K562 (cell line): ENCODE results near the gene MEF2C. TPM values are rescaled to one million over a fixed set of nuclear protein-coding genes. Genes with fewer than 3 reads are reported as not detected.

ENCODE experiments used
- ATAC-seq: fragments of 200-7000 bp; cut with Tn5 transposase; 3 replicates; pipeline ENCODE4 v1.9.1; 2020; ENCODE audit warnings: moderate library complexity
- BruUV-seq: library from RNA; stranded (reverse); fragments of 400-500 nt; replicated peaks from 2 replicates; lab custom pipeline; 2021; lab: Mats Ljungman, UMichigan
- CTCF ChIA-PET: fragments of 300-600 bp; formaldehyde crosslinking; extraction: SDS; loops from one replicate; lab custom pipeline; 2021; ENCODE audit warnings: low intra/inter-chr PET ratio; lab: Yijun Ruan, JAX
- POLR2A ChIA-PET: fragments of 300-600, 350-650 bp; sonication (Branson Sonifier 250); formaldehyde crosslinking; extraction: SDS; loops from one replicate; lab custom pipeline; 2021; ENCODE audit warnings: antibody characterized with exemption, inconsistent platforms; lab: Yijun Ruan, JAX
- DNase-seq, 4 experiments: peaks; one replicate each; pipeline versions ENCODE4 v3.0.0 to v3.0.0-alpha.2; 2011 to 2018; ENCODE audit warnings: low spot score in 3 of 4, mixed read lengths in 3 of 4; ENCODE audit errors: extremely low read depth in 1 of 4
- FAIRE-seq: peaks from 2 replicates; lab custom pipeline; 2011; peaks lifted over from hg19 to GRCh38; lab: Jason Lieb, UNC
- H2AFZ ChIP-seq: 2 replicates; pipeline ENCODE4 v1.6.0; 2011; ENCODE audit warnings: low read depth, low read length, control low read depth, inconsistent platforms
- H3K27ac ChIP-seq: fragments of 200-600 bp; 3 replicates; pipeline ENCODE4 v1.8.0; 2011; ENCODE audit warnings: low read depth, mild to moderate bottlenecking, control low read depth, inconsistent platforms, low read length, moderate library complexity, mixed read lengths; ENCODE audit errors: extremely low read depth
- H3K27me3 ChIP-seq, 2 experiments: fragments of 300-600 bp in 1 of 2; 2 replicates in 1 of 2; 3 replicates in 1 of 2; pipeline versions ENCODE4 v1.6.0 to v1.8.0; 2011; ENCODE audit warnings: inconsistent platforms in 2 of 2, low read length in 2 of 2, mild to moderate bottlenecking in 1 of 2, mixed read lengths in 1 of 2, moderate library complexity in 1 of 2; ENCODE audit not compliant: control insufficient read depth in 2 of 2, insufficient read depth in 2 of 2
- H3K36me3 ChIP-seq: fragments of 300-600 bp; 3 replicates; pipeline ENCODE4 v1.8.0; 2011; ENCODE audit warnings: mild to moderate bottlenecking, low read length, inconsistent platforms; ENCODE audit not compliant: control insufficient read depth, insufficient read depth
- H3K4me1 ChIP-seq, 2 experiments: fragments of 200-600 bp in 1 of 2; replicated peaks in 1 of 2; 2 replicates in 1 of 2; 3 replicates in 1 of 2; pipeline versions ENCODE4 v1.5.1 to v1.8.0; 2011; ENCODE audit warnings: inconsistent platforms in 2 of 2, low read length in 2 of 2, mild to moderate bottlenecking in 1 of 2, mixed read lengths in 1 of 2, moderate library complexity in 1 of 2; ENCODE audit not compliant: control insufficient read depth in 2 of 2, insufficient read depth in 2 of 2
- H3K4me2 ChIP-seq: 2 replicates; pipeline ENCODE4 v1.6.1; 2011; ENCODE audit warnings: low read length, control low read depth, inconsistent platforms, mixed read lengths; ENCODE audit not compliant: insufficient read depth
- H3K4me3 ChIP-seq: fragments of 200-600 bp; sonication (generic), shearing (Covaris generic); 2 replicates; pipeline ENCODE4 v1.5.1; 2016; ENCODE audit warnings: control low read depth, inconsistent platforms
- H3K79me2 ChIP-seq: fragments of 200-600 bp; 3 replicates; pipeline ENCODE4 v1.8.0; 2011; ENCODE audit warnings: low read length, inconsistent platforms; ENCODE audit not compliant: control insufficient read depth, insufficient read depth
- H3K9ac ChIP-seq, 2 experiments: 2 replicates each; pipeline versions ENCODE4 v1.6.0 to v1.6.1; 2011; ENCODE audit warnings: low read depth in 2 of 2, low read length in 2 of 2, control low read depth in 1 of 2, inconsistent platforms in 1 of 2, mild to moderate bottlenecking in 1 of 2, mixed read lengths in 1 of 2; ENCODE audit not compliant: insufficient read depth in 1 of 2
- H3K9me1 ChIP-seq: one replicate; pipeline ENCODE4 v1.6.0; 2011; ENCODE audit warnings: inconsistent platforms, mild to moderate bottlenecking, low read length, moderate library complexity; ENCODE audit not compliant: control insufficient read depth, insufficient read depth
- H3K9me3 ChIP-seq: replicated peaks from 2 replicates; pipeline ENCODE4 v1.5.1; 2011; ENCODE audit warnings: low read depth, low read length, inconsistent platforms; ENCODE audit not compliant: control insufficient read depth, insufficient read depth
- H4K20me1 ChIP-seq: replicated peaks from 2 replicates; pipeline ENCODE4 v1.6.1; 2011; ENCODE audit warnings: low read length, inconsistent platforms, mixed read lengths; ENCODE audit not compliant: control insufficient read depth, insufficient read depth
- BMI1 ChIP-seq: fragments of 150-350 bp; IDR thresholded peaks from 2 replicates; pipeline ENCODE4 v1.6.1; 2014; ENCODE audit warnings: low read length
- CCNT2 ChIP-seq: IDR thresholded peaks from 2 replicates; pipeline ENCODE4 v1.6.1; 2011; ENCODE audit warnings: borderline replicate concordance, low read depth, mild to moderate bottlenecking, moderate library complexity, mixed read lengths, low read length; ENCODE audit not compliant: insufficient read length; ENCODE audit errors: extremely low read depth
- CREM ChIP-seq: IDR thresholded peaks from 2 replicates; pipeline ENCODE4 v1.6.1; 2014; ENCODE audit warnings: antibody characterized with exemption, low read depth
- DPF2 ChIP-seq: fragments of 450-650 bp; IDR thresholded peaks from 2 replicates; pipeline ENCODE4 v1.6.1; 2016
- FOS ChIP-seq: IDR thresholded peaks from 3 replicates; pipeline ENCODE4 v1.6.1; 2011; ENCODE audit not compliant: insufficient read length; ENCODE audit errors: extremely low read depth
- HSF4 ChIP-seq: fragments of 250-450 bp; sonication (Bioruptor Pico); IDR thresholded peaks from 2 replicates; pipeline ENCODE4 v2.1.2; 2022; ENCODE audit warnings: mild to moderate bottlenecking, moderate library complexity, borderline replicate concordance
- NFATC3 ChIP-seq: fragments of 450-650 bp; IDR thresholded peaks from 2 replicates; pipeline ENCODE4 v1.6.1; 2017; ENCODE audit warnings: mild to moderate bottlenecking
- NFYB ChIP-seq: IDR thresholded peaks from 2 replicates; pipeline ENCODE4 v1.6.1; 2011; ENCODE audit warnings: mild to moderate bottlenecking, moderate library complexity; ENCODE audit not compliant: insufficient read length; ENCODE audit errors: extremely low read depth
- TCFL5 ChIP-seq: fragments of 250-450 bp; sonication (Bioruptor Pico); conservative IDR thresholded peaks from 2 replicates; pipeline ENCODE4 v1.6.1; 2021; ENCODE audit warnings: mild to moderate bottlenecking, moderate library complexity, matching md5 sums
- WHSC1 ChIP-seq: IDR thresholded peaks from one replicate; pipeline ENCODE4 v1.6.1; 2012; ENCODE audit warnings: low read length, control low read depth, inconsistent platforms
- ZNF589 ChIP-seq: fragments of 200-800 bp; sonication (Bioruptor generic); IDR thresholded peaks from 2 replicates; pipeline ENCODE4 v1.6.1; 2016; ENCODE audit warnings: low read depth, missing genetic modification characterization, missing compliant biosample characterization
- WGBS: fragments of 100-300 bp; shearing (Covaris generic); methylation state at CpG from one replicate; pipeline ENCODE4 v1.1.6; 2016; ENCODE audit warnings: low coverage, mixed read lengths; ENCODE audit not compliant: insufficient coverage; ENCODE audit errors: missing lambda C conversion rate; 5-methylcytosine and 5-hydroxymethylcytosine counted together
- in situ Hi-C: fragments of 300-500 bp; cut with MboI; formaldehyde crosslinking; loops from 4 replicates; pipeline ENCODE4 v1.15.0; 2018; ENCODE audit warnings: inconsistent platforms, mixed read lengths
- intact Hi-C: fragments of 100-400 bp; cut with micrococcal nuclease; formaldehyde crosslinking; loops from 2 replicates; pipeline ENCODE4 v1.14.2; 2022
- polyA plus RNA-seq, 8 experiments: library from polyadenylated mRNA; depleted of rRNA in 4 of 8; stranded (reverse) in 5 of 8; unstranded in 3 of 8; fragments of >200 nt; fragmentation: Nextera tagmentation in 2 of 8; fragmentation: Illumina TruSeq in 1 of 8; extraction: Ambion mirVana in 2 of 8; extraction: Trizol in 1 of 8; gene quantifications; 2 replicates each; pipeline versions ENCODE4 v1.2.1 to v1.2.3, GENCODE V29; 2011 to 2014; ENCODE audit warnings: inconsistent platforms in 1 of 8, missing spikeins in 1 of 8
- total RNA-seq, 7 experiments: library from RNA; depleted of rRNA in 6 of 7; stranded (reverse); fragments of >200 nt in 6 of 7; fragmentation: Illumina TruSeq in 2 of 7; extraction: Trizol in 2 of 7; gene quantifications; 2 replicates each; pipeline versions ENCODE4 v1.2.1 to v1.2.3, GENCODE V29; 2011 to 2021; ENCODE audit warnings: low replicate concordance in 1 of 7
- TF ChIP-seq, protein P1 (sequence below): IDR thresholded peaks from 2 replicates; pipeline ENCODE4 v1.6.1; 2011; ENCODE audit not compliant: insufficient read length; ENCODE audit errors: extremely low read depth
- TF ChIP-seq, protein P2 (sequence below): fragments of 250-450 bp; sonication (Bioruptor Pico); IDR thresholded peaks from 2 replicates; pipeline ENCODE4 v1.8.0; 2021; ENCODE audit warnings: borderline replicate concordance, mild to moderate bottlenecking, moderate library complexity; ENCODE audit not compliant: poor library complexity, severe bottlenecking
- TF ChIP-seq, protein P3 (sequence below), 2 experiments: IDR thresholded peaks; 2 replicates each; pipeline ENCODE4 v1.6.1; 2011; ENCODE audit warnings: borderline replicate concordance in 1 of 2, control low read depth in 1 of 2, low read depth in 1 of 2, low read length in 1 of 2, mild to moderate bottlenecking in 1 of 2, mixed read lengths in 1 of 2, moderate library complexity in 1 of 2; ENCODE audit not compliant: insufficient read depth in 1 of 2, insufficient read length in 1 of 2, poor library complexity in 1 of 2, severe bottlenecking in 1 of 2; ENCODE audit errors: extremely low read depth in 1 of 2
- TF ChIP-seq, protein P4 (sequence below), 2 experiments: IDR thresholded peaks in 1 of 2; conservative IDR thresholded peaks in 1 of 2; 2 replicates each; pipeline ENCODE4 v1.6.1; 2016; ENCODE audit warnings: low read depth in 2 of 2, mild to moderate bottlenecking in 1 of 2, missing compliant biosample characterization in 1 of 2, missing genetic modification characterization in 1 of 2, moderate library complexity in 1 of 2

MEF2C gene
- total and polyA plus RNA-seq, 9 of the 15 experiments (the other 6 are each of a cell fraction or from before 2014, with no cell fraction given), result 25.1 to 67.8 (median 58.3) TPM

DNA sequence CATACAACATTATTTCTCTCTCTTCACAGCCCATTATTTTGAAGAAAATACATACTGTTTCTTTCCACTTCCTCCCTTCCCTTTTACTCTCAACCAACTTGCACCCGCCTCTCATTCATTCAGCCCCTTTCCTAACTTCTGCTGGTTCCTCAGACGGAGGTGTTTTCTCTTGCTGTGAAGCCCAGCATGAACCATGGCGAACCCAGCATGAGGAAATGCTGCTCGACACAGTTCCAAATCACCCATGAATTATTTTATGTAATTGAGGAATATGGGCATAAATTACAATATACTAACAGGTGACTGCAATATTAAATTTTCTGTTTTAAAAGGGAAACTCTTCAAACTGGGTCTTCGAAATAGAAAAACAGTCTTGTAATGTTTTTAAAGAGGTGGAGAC is 124.8 kb downstream of the MEF2C start:
- Histone ChIP-seq H3K4me3 (no peak overlapping the region), H3K27ac (no peak overlapping the region), H2AFZ (no peak overlapping the region), H3K79me2 (no peaks in the 10 kb centered on the region), H3K36me3 (peaks cover 23% of the 10 kb centered on the region; the same call in 2 of the 3 replicates), H3K27me3 (no peaks in the 10 kb centered on the region), H3K4me2 (no peak overlapping the region), H3K9ac (no peak overlapping the region), H3K9me3 (no peaks in the 10 kb centered on the region), H3K9me1 (no peaks in the 10 kb centered on the region), H3K4me1 (no peaks in the 10 kb centered on the region), H4K20me1 (no peaks in the 10 kb centered on the region)
- no TSS peak for BruUV-seq
- in situ Hi-C loops, result no loop called here
- FAIRE-seq (no peak), DNase-seq (no peak), ATAC-seq (no peak)
- intact Hi-C loops, result no loop called here
- CTCF ChIA-PET, result no interaction called here
- 71% methylated on average over 5 of the region's 5 CpGs for WGBS
- POLR2A ChIA-PET, result no interaction called here
- TF ChIP-seq CCNT2 (no peak), FOS (no peak), TCFL5 (CRISPR knock-in tag) (no peak), BMI1 (no peak), CREM (no peak), NFYB (no peak), WHSC1 (no peak), DPF2 (no peak), ZNF589 (no peak), HSF4 (no peak), NFATC3 (no peak)
- TF ChIP-seq, protein P1, sequence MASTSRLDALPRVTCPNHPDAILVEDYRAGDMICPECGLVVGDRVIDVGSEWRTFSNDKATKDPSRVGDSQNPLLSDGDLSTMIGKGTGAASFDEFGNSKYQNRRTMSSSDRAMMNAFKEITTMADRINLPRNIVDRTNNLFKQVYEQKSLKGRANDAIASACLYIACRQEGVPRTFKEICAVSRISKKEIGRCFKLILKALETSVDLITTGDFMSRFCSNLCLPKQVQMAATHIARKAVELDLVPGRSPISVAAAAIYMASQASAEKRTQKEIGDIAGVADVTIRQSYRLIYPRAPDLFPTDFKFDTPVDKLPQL, result no peak
- TF ChIP-seq, protein P2, sequence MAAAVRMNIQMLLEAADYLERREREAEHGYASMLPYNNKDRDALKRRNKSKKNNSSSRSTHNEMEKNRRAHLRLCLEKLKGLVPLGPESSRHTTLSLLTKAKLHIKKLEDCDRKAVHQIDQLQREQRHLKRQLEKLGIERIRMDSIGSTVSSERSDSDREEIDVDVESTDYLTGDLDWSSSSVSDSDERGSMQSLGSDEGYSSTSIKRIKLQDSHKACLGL (CRISPR knock-in tag), result no peak
- TF ChIP-seq, protein P3, sequence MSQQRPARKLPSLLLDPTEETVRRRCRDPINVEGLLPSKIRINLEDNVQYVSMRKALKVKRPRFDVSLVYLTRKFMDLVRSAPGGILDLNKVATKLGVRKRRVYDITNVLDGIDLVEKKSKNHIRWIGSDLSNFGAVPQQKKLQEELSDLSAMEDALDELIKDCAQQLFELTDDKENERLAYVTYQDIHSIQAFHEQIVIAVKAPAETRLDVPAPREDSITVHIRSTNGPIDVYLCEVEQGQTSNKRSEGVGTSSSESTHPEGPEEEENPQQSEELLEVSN (IDR thresholded peaks at IDR 0.05; ENCODE audit: borderline replicate concordance in 1 of 2, extremely low read depth in 1 of 2, insufficient read depth in 1 of 2, insufficient read length in 1 of 2, low read depth in 1 of 2, low read length in 1 of 2, poor library complexity in 1 of 2, severe bottlenecking in 1 of 2), result no peak
- TF ChIP-seq, protein P4, sequence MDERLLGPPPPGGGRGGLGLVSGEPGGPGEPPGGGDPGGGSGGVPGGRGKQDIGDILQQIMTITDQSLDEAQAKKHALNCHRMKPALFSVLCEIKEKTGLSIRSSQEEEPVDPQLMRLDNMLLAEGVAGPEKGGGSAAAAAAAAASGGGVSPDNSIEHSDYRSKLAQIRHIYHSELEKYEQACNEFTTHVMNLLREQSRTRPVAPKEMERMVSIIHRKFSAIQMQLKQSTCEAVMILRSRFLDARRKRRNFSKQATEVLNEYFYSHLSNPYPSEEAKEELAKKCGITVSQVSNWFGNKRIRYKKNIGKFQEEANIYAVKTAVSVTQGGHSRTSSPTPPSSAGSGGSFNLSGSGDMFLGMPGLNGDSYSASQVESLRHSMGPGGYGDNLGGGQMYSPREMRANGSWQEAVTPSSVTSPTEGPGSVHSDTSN (CRISPR knock-in tag; IDR thresholded peaks at IDR 0.05; ENCODE audit: low read depth), result no peak
- TF ChIP-seq, protein P4 (tag; conservative IDR thresholded peaks at IDR 0.05; ENCODE audit: low read depth), result no peak
